GM18498 (cell line): ENCODE results near the gene SLAMF1.
"Not testable (repeated sequence)": the region's sequence is repeated elsewhere in the genome, so short reads cannot be mapped to it uniquely, and the experiment has no call there.

Experiments used
- ATAC-seq: cut with Tn5 transposase; IDR thresholded peaks from one replicate; pipeline ENCODE4 v1.9.1; 2021; ENCODE audit warnings: mild to moderate bottlenecking, moderate library complexity; ENCODE audit not compliant: unreplicated experiment

The SLAMF1 gene

GRCh38 chr1:160665330-160666078, 18.7 kb upstream of the SLAMF1 start:
- ATAC-seq = no peak

GRCh38 chr1:160664573-160665051, 17.8 kb upstream of the SLAMF1 start:
- ATAC-seq = peak; percentile 79

DNA sequence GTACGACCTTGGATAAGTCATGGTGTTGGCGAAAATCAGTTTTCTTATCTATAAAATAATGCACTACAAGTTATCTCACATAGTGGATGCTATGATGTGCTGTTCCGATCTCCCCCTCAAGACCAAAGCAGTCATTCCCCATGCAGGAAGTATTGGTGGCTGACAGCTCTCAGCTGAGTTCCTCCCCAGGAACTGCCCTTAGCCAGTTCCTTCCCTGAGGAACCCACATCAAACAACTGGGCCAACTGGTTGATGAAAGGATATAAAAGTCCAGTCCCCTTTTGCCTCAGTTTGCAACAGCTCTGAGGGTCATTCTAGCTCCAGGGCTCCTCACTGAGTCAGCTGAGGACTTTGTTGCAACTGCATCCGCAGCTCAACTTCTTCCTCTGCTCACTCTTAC, 16.1 kb upstream of the SLAMF1 start:
- no peak for ATAC-seq

DNA sequence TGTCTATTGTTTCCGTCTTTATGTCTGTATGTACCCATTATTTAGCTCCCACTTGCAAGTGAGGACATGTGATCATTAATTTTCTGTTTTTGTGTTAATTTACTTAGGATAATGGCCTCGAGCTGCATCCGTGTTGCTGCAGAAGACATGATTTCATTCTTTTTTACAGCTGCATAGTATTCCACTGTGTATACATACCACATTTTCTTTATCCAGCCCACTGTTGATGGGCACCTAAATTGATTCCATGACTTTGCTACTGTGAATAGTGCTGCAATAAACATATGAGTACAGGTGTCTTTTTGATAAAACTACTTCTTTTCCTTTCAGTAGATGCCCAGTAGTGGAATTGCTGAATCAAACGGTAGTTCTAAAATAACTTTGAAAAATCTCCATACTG, 12.7 kb upstream of the SLAMF1 start:
- ATAC-seq = no peak

DNA sequence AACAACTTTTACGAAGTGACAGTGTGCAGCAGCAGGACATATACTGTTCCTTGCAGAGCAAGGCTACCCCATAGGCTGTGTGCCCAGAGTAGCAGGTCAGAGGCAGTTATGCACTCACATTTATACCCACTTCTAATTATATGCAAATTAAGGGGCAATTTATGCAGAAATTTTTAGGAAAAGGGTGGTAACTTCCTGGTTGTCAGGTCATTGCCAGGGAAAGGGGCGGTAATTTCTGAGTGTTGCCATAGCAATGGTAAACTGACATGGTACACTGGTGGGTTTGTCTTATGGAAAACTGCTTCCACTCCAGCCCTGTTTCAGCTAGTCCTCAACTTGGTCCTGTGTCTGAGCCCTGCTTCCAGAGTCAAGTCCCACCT, 12.0 kb upstream of the SLAMF1 start:
- no peak for ATAC-seq

DNA sequence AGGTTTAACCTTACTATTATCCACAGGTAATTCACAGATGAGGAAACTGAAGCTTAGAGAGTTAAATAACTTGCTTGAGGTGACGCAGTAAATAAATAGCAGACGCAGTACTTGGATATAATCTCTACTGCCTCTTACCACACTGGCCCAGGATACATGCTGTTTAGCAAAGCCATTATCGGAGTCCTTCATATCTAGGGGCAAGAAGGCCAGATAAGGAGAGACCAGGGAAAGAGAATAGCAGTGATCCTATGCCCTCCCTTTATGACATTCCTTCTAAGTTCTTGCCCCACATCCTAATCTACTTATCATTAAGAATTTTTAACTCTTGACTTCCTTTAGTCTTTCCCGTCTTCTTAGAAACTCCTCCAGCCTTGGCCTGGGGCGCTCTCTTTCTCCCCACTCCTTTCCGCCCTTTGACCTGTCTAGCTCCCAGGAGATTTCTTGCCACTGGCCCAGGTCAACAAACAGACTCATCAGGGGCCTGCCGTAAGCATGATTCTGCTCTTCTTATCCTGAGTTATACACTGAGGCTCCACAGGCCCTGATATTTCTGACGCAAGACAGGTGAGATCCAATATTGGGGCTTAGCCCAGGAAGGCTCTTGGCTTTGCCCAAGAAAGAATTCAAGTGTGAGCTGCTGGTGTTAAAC, 11.4 kb upstream of the SLAMF1 start:
- ATAC-seq = no peak

DNA sequence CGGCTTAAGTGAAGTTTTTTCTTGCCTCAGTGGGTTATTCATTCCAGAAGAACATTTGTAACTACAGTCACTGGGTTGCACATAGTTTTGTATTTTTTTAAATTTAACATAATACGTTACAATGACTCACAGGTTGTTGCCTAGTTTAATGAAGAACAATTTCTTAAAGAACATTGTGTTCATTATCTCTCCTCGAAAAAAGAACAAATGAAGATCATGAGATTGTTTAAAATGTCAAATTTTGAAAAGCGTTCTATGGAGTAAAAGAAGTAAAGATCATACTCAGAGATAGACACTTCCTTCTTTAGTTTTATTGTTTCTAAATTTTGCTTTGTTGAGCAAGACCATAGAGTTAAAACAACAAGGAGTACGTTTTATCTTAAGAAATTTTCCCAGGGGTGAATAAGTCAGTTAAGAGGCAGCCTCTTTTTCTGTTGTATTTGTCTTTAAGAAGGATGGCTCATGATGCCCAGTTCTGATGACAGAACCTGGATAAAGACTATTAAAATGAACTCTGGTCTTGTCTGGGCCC, 10.5 kb upstream of the SLAMF1 start:
- no peak for ATAC-seq

DNA sequence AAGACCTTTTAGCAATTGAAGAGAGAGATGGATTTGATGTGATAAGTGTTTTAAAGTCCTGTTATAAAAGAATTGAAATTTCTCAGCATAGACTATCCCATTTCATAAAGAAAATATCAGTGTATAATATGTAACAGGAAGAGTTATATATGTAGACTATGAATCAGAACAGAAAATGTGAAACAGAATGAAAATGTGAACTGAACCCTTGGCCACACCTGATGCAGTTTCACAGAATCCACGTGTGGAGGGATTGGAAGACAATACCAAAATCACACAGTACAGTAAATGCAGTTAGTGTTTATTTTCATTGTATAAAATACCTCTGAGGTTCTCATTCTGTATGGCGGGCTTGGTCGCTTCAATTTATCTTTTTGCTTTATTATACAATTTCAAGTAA, 9.9 kb upstream of the SLAMF1 start:
- no peak for ATAC-seq

DNA sequence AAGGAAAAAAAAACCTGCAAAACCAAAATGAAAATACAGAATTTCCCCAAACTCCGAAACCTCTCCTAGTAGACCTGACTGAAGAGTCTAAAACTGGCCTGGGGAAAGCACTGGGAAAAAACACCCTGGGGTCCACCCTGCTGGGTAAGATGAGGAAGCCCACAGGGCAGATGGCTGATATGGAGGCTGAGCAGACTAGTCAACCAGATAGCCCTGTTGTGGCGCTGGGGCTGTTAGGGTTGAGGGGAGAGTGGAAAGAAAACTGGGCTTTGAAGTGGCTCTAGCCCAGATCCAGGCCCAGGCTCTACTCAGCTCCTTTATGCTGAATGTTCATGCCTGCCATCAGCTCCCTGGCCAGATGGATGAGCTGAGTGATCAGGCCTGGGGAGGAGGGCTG, 6.8 kb upstream of the SLAMF1 start:
- no peak for ATAC-seq

GRCh38 chr1:160652924-160653619, 6.2 kb upstream of the SLAMF1 start:
- ATAC-seq = no peak

- ATAC-seq = not testable (repeated sequence)
These were observed 5.3 kb upstream of the SLAMF1 start for GRCh38 chr1:160652065-160652641.

DNA sequence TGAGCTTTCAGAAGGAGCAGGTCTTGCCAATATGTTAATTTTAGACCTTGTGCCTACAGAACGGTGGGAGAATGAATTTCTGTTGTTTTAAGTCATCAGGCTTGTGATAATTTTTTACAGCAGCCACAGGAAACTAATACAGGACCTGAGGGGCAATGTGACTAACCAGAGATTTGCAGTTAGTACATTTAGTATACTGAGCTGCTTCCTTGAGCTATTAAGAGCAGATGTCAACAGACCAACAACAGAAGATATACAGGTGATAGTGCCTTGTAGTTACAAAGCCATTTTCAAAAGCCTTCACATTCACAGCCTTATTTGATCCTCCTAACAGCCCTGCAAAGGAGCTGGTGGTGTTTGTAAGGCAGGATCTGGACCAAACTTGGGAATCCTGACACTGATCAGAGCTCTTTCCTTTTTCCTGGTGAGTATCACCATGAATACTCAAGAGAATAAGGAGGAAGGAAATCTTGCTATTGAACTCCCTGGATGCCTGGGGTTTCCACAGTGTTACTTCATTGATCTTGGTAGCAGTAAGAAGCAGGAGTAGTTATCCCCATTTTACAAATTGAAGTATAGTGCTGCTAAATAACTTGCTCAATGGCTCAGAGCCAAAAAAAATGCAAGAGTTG, 4.7 kb upstream of the SLAMF1 start:
- no peak for ATAC-seq

- no peak for ATAC-seq
These were observed 481 bp upstream of the SLAMF1 start for GRCh38 chr1:160647329-160647720.

- no peak for ATAC-seq
These were observed 664 bp downstream of the SLAMF1 start for GRCh38 chr1:160646180-160646579.

- ATAC-seq = no peak
These were observed 1.3 kb downstream of the SLAMF1 start for GRCh38 chr1:160645386-160646130.

- no peak for ATAC-seq
These were observed 2.4 kb downstream of the SLAMF1 start for GRCh38 chr1:160644399-160644798.

DNA sequence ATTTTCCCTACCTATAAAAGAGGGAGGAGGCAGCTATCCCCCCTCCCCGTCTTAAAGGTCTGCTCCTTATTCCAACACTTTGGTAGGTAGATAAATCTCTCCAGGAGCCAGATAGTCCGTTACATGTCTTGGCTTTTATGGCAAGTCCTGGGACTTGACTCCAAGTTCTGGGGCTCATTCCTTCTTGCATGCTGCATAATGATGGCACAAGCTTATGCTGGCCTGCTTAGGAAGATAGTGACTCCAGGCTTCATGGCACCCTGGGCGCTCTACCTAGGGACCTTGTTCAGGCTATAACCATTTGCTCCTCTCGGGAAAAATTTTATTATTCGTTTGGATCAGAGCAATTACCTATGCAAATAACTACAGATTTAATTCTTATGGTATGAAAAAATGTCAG, 3.7 kb downstream of the SLAMF1 start:
- ATAC-seq = no peak

GRCh38 chr1:160642281-160642644, 4.6 kb downstream of the SLAMF1 start:
- ATAC-seq = no peak

DNA sequence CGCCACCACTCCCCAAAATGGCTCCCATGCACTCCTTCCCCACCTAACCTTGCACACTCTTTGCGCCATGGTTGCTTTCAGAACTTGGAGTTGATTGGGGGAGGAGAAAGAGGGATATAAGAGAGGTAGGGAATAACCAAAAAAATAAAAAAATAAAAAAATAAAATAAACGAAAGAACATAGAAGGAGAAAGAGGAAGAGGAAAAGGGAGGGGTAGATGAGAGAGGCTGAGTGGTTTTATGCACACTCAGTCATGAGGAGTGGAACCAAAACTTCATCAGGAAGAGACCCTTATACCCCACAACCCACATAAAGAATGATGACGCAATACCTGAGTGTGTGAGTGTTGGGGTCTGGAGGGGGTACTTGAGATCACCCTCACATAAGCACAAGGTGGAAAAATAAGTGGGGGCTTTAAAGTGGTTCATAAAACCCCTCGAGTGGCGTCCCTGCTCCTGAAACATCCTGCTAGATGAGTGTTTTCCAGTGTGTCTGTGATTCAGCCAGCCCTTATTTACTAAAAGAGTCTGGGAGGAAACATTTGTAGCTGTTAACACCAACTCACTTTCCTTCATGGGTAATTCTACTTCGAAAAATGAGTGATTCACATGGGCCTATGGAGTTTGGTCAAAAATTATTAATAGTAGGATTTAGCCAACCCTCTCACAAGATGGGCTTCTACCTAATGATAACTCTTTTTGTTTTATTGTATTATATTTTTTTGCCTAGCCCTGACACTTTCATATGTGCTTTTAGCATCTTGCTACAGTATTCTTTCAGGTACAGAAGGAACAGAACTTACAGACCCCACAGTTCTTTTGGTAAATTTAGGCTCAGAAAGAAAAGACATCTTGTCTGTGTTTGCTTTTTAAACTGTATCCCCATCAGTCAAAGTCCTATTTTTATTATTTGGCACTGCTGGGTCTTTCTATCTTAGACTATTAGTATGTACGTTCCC, 5.2 kb downstream of the SLAMF1 start:
- no peak for ATAC-seq
